WTC11 (cell line): ENCODE results near the gene SLC15A4. TPM values are rescaled to one million over a fixed set of nuclear protein-coding genes. Genes with fewer than 3 reads are reported as not detected.

ENCODE experiments used
- ATAC-seq: fragments of 200-7000 bp; cut with Tn5 transposase; 2 replicates; pipeline ENCODE4 v1.10.0; 2021; ENCODE audit warnings: mild to moderate bottlenecking, moderate library complexity
- CTCF ChIA-PET: fragments of 300-600 bp; sonication (Branson Sonifier 250); formaldehyde crosslinking; loops from one replicate; lab custom pipeline; 2021; ENCODE audit warnings: antibody characterized with exemption; lab: Charles Lee
- POLR2A ChIA-PET: fragments of 350-600 bp; sonication (Branson Sonifier 250); formaldehyde crosslinking; loops from one replicate; lab custom pipeline; 2021; ENCODE audit warnings: antibody characterized with exemption; lab: Charles Lee
- DNase-seq: peaks from one replicate; pipeline ENCODE4 v3.0.0; 2021; ENCODE audit warnings: low spot score
- H3K27ac Mint-ChIP-seq: 2 replicates; pipeline ENCODE4 v1.8.0; 2021; ENCODE audit warnings: mixed read lengths
- H3K27me3 Mint-ChIP-seq: 2 replicates; pipeline ENCODE4 v1.8.0; 2021; ENCODE audit warnings: low read depth, mild to moderate bottlenecking, moderate library complexity, mixed read lengths
- H3K36me3 Mint-ChIP-seq: 2 replicates; pipeline ENCODE4 v1.8.0; 2021; ENCODE audit warnings: mixed read lengths
- H3K4me1 Mint-ChIP-seq: 2 replicates; pipeline ENCODE4 v1.8.0; 2022; ENCODE audit warnings: mixed read lengths
- H3K4me3 Mint-ChIP-seq: 2 replicates; pipeline ENCODE4 v1.8.0; 2021; ENCODE audit warnings: mild to moderate bottlenecking, moderate library complexity, mixed read lengths
- H3K9me3 Mint-ChIP-seq: 2 replicates; pipeline ENCODE4 v1.8.0; 2021; ENCODE audit warnings: mixed read lengths
- CBFB ChIP-seq: sonication (generic); formaldehyde crosslinking; IDR thresholded peaks from 2 replicates; pipeline ENCODE4 v1.8.1; 2022; ENCODE audit warnings: mild to moderate bottlenecking, low read depth, missing genetic modification reagents
- GTF2I ChIP-seq: fragments of 250-450 bp; sonication (Bioruptor Pico); conservative IDR thresholded peaks from 2 replicates; pipeline ENCODE4 v1.4.0; 2021; ENCODE audit warnings: mild to moderate bottlenecking
- MYBL2 ChIP-seq: sonication (generic); formaldehyde crosslinking; IDR thresholded peaks from 2 replicates; pipeline ENCODE4 v1.8.1; 2023; ENCODE audit warnings: mild to moderate bottlenecking, moderate library complexity, missing genetic modification reagents
- NR1H2 ChIP-seq: sonication (generic); formaldehyde crosslinking; IDR thresholded peaks from 2 replicates; pipeline ENCODE4 v1.9.0; 2021; ENCODE audit warnings: mild to moderate bottlenecking, moderate library complexity, missing genetic modification reagents
- PRRX2 ChIP-seq: fragments of 250-450 bp; sonication (Bioruptor Pico); IDR thresholded peaks from 2 replicates; pipeline ENCODE4 v1.8.0; 2021; ENCODE audit warnings: mild to moderate bottlenecking
- SOX15 ChIP-seq: fragments of 250-450 bp; sonication (Bioruptor Pico); IDR thresholded peaks from 2 replicates; pipeline ENCODE4 v1.9.0; 2021; ENCODE audit warnings: mild to moderate bottlenecking
- TCF7 ChIP-seq: sonication (generic); formaldehyde crosslinking; IDR thresholded peaks from 2 replicates; pipeline ENCODE4 v1.8.0; 2022; ENCODE audit warnings: mild to moderate bottlenecking, low read depth, missing genetic modification reagents, moderate library complexity
- ZNF396 ChIP-seq: fragments of 250-450 bp; sonication (Bioruptor Pico); IDR thresholded peaks from 2 replicates; pipeline ENCODE4 v1.8.0; 2021; ENCODE audit warnings: mild to moderate bottlenecking, moderate library complexity, borderline replicate concordance
- ZNF416 ChIP-seq: fragments of 250-450 bp; sonication (Bioruptor Pico); IDR thresholded peaks from 2 replicates; pipeline ENCODE4 v1.9.0; 2021; ENCODE audit warnings: mild to moderate bottlenecking, inconsistent platforms
- total RNA-seq: library from RNA; stranded (reverse); gene quantifications from 3 replicates; pipeline ENCODE4 v1.2.3, GENCODE V29; 2021
- TF ChIP-seq, protein P1 (sequence below): sonication (generic); formaldehyde crosslinking; IDR thresholded peaks from 2 replicates; pipeline ENCODE4 v1.8.0; 2023; ENCODE audit warnings: missing genetic modification reagents
- TF ChIP-seq, protein P2 (sequence below): sonication (generic); formaldehyde crosslinking; IDR thresholded peaks from 2 replicates; pipeline ENCODE4 v1.8.1; 2023; ENCODE audit warnings: mild to moderate bottlenecking, missing genetic modification reagents, borderline replicate concordance
- TF ChIP-seq, protein P3 (sequence below): fragments of 250-450 bp; sonication (Bioruptor Pico); conservative IDR thresholded peaks from 2 replicates; pipeline ENCODE4 v1.9.0; 2021; ENCODE audit warnings: mild to moderate bottlenecking
- TF ChIP-seq, protein P4 (sequence below): sonication (generic); formaldehyde crosslinking; IDR thresholded peaks from 2 replicates; pipeline ENCODE4 v1.8.0; 2023; ENCODE audit warnings: mild to moderate bottlenecking, missing genetic modification reagents
- TF ChIP-seq, protein P5 (sequence below): sonication (generic); formaldehyde crosslinking; IDR thresholded peaks from 2 replicates; pipeline ENCODE4 v1.8.1; 2022; ENCODE audit warnings: low read depth, missing genetic modification reagents, borderline replicate concordance
- TF ChIP-seq, protein P6 (sequence below): sonication (generic); formaldehyde crosslinking; IDR thresholded peaks from 2 replicates; pipeline ENCODE4 v1.8.1; 2022; ENCODE audit warnings: mild to moderate bottlenecking, missing genetic modification reagents, moderate library complexity, borderline replicate concordance
- TF ChIP-seq, protein P7 (sequence below): sonication (generic); formaldehyde crosslinking; IDR thresholded peaks from 2 replicates; pipeline ENCODE4 v1.8.1; 2022; ENCODE audit warnings: missing genetic modification reagents, borderline replicate concordance

SLC15A4 gene
- total RNA-seq, 1 experiment from 2014 or later, result 6.4 TPM

DNA sequence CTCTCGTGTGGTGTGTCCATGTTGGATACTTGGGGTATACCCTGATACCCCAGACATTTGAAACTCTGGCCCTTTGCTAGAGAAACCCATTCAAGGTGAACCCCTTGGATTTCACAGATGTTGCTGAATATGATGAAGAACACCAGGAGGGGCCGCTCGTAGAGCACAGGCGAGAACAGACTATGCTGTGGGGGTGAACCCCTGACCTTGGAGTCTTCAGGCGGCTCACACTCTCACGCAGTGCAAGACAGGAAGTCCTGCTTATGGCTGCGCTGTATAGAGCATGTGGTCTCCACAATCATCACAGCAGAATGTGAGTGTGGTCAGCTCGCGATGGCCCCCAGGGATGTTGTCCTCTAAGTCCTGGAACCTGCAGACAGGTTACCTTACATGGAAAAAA, 60.4 kb downstream of the SLC15A4 start:
- no peak for DNase-seq
- H3K9me3 Mint-ChIP-seq, result peaks cover 52% of the 10 kb centered on the region
- H3K27ac Mint-ChIP-seq, result no peak overlapping the region
- ChIA-PET CTCF (no interaction called here), POLR2A (no interaction called here)
- H3K4me3 Mint-ChIP-seq, result no peak overlapping the region
- H3K4me1 Mint-ChIP-seq, result no peaks in the 10 kb centered on the region
- TF ChIP-seq CBFB (CRISPR knock-in tag) (no peak), NR1H2 (no peak), PRRX2 (CRISPR knock-in tag) (no peak), ZNF416 (CRISPR knock-in tag) (no peak), GTF2I (CRISPR knock-in tag) (no peak), TCF7 (CRISPR knock-in tag) (no peak), ZNF396 (CRISPR knock-in tag) (no peak), SOX15 (CRISPR knock-in tag) (no peak), MYBL2 (CRISPR knock-in tag) (no peak)
- TF ChIP-seq, protein P1, sequence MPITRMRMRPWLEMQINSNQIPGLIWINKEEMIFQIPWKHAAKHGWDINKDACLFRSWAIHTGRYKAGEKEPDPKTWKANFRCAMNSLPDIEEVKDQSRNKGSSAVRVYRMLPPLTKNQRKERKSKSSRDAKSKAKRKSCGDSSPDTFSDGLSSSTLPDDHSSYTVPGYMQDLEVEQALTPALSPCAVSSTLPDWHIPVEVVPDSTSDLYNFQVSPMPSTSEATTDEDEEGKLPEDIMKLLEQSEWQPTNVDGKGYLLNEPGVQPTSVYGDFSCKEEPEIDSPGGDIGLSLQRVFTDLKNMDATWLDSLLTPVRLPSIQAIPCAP (CRISPR knock-in tag), result no peak
- TF ChIP-seq, protein P2, sequence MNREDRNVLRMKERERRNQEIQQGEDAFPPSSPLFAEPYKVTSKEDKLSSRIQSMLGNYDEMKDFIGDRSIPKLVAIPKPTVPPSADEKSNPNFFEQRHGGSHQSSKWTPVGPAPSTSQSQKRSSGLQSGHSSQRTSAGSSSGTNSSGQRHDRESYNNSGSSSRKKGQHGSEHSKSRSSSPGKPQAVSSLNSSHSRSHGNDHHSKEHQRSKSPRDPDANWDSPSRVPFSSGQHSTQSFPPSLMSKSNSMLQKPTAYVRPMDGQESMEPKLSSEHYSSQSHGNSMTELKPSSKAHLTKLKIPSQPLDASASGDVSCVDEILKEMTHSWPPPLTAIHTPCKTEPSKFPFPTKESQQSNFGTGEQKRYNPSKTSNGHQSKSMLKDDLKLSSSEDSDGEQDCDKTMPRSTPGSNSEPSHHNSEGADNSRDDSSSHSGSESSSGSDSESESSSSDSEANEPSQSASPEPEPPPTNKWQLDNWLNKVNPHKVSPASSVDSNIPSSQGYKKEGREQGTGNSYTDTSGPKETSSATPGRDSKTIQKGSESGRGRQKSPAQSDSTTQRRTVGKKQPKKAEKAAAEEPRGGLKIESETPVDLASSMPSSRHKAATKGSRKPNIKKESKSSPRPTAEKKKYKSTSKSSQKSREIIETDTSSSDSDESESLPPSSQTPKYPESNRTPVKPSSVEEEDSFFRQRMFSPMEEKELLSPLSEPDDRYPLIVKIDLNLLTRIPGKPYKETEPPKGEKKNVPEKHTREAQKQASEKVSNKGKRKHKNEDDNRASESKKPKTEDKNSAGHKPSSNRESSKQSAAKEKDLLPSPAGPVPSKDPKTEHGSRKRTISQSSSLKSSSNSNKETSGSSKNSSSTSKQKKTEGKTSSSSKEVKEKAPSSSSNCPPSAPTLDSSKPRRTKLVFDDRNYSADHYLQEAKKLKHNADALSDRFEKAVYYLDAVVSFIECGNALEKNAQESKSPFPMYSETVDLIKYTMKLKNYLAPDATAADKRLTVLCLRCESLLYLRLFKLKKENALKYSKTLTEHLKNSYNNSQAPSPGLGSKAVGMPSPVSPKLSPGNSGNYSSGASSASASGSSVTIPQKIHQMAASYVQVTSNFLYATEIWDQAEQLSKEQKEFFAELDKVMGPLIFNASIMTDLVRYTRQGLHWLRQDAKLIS, result no peak
- TF ChIP-seq, protein P3, sequence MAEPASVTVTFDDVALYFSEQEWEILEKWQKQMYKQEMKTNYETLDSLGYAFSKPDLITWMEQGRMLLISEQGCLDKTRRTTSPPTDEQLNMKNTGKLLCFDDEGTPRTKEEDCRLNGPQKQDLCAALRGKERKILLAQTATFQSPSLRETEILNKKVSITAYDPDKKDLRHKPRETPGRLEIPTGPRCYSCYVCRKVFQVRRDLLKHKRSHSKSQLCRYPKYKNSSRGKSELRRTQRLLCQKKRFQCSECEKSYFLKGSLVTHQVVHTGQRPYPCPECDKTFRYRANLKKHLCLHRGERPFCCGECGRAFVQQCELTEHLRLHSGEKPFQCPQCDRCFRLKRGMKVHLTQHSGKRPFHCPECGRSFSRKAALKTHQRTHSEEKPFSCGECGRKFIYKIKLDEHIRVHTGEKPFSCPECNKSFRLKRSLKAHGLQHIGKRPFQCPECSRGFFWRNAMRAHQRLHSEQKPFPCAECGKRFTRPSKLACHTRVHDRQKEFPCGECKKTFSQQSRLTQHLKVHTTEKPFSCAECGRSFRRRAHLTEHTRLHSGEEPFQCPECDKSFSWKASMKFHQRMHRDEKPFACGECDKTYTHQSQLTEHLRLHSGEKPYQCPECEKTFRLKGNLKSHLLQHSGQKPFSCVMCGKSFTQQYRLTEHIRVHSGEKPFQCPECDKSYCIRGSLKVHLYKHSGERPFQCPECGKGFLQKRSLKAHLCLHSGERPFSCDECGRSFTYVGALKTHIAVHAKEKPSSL (CRISPR knock-in tag), result no peak
- TF ChIP-seq, protein P4, sequence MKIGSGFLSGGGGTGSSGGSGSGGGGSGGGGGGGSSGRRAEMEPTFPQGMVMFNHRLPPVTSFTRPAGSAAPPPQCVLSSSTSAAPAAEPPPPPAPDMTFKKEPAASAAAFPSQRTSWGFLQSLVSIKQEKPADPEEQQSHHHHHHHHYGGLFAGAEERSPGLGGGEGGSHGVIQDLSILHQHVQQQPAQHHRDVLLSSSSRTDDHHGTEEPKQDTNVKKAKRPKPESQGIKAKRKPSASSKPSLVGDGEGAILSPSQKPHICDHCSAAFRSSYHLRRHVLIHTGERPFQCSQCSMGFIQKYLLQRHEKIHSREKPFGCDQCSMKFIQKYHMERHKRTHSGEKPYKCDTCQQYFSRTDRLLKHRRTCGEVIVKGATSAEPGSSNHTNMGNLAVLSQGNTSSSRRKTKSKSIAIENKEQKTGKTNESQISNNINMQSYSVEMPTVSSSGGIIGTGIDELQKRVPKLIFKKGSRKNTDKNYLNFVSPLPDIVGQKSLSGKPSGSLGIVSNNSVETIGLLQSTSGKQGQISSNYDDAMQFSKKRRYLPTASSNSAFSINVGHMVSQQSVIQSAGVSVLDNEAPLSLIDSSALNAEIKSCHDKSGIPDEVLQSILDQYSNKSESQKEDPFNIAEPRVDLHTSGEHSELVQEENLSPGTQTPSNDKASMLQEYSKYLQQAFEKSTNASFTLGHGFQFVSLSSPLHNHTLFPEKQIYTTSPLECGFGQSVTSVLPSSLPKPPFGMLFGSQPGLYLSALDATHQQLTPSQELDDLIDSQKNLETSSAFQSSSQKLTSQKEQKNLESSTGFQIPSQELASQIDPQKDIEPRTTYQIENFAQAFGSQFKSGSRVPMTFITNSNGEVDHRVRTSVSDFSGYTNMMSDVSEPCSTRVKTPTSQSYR (CRISPR knock-in tag), result no peak
- TF ChIP-seq, protein P5, sequence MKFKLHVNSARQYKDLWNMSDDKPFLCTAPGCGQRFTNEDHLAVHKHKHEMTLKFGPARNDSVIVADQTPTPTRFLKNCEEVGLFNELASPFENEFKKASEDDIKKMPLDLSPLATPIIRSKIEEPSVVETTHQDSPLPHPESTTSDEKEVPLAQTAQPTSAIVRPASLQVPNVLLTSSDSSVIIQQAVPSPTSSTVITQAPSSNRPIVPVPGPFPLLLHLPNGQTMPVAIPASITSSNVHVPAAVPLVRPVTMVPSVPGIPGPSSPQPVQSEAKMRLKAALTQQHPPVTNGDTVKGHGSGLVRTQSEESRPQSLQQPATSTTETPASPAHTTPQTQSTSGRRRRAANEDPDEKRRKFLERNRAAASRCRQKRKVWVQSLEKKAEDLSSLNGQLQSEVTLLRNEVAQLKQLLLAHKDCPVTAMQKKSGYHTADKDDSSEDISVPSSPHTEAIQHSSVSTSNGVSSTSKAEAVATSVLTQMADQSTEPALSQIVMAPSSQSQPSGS (CRISPR knock-in tag), result no peak
- TF ChIP-seq, protein P6, sequence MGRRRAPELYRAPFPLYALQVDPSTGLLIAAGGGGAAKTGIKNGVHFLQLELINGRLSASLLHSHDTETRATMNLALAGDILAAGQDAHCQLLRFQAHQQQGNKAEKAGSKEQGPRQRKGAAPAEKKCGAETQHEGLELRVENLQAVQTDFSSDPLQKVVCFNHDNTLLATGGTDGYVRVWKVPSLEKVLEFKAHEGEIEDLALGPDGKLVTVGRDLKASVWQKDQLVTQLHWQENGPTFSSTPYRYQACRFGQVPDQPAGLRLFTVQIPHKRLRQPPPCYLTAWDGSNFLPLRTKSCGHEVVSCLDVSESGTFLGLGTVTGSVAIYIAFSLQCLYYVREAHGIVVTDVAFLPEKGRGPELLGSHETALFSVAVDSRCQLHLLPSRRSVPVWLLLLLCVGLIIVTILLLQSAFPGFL, result no peak
- TF ChIP-seq, protein P7, sequence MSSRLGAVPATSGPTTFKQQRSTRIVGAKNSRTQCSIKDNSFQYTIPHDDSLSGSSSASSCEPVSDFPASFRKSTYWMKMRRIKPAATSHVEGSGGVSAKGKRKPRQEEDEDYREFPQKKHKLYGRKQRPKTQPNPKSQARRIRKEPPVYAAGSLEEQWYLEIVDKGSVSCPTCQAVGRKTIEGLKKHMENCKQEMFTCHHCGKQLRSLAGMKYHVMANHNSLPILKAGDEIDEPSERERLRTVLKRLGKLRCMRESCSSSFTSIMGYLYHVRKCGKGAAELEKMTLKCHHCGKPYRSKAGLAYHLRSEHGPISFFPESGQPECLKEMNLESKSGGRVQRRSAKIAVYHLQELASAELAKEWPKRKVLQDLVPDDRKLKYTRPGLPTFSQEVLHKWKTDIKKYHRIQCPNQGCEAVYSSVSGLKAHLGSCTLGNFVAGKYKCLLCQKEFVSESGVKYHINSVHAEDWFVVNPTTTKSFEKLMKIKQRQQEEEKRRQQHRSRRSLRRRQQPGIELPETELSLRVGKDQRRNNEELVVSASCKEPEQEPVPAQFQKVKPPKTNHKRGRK (CRISPR knock-in tag), result no peak
- peaks cover 5% of the 10 kb centered on the region for H3K27me3 Mint-ChIP-seq
- peaks cover 68% of the 10 kb centered on the region for H3K36me3 Mint-ChIP-seq
- ATAC-seq, result no peak
